Measurements from ENCODE around the gene ZNF185.

ZNF185 gene

DNA sequence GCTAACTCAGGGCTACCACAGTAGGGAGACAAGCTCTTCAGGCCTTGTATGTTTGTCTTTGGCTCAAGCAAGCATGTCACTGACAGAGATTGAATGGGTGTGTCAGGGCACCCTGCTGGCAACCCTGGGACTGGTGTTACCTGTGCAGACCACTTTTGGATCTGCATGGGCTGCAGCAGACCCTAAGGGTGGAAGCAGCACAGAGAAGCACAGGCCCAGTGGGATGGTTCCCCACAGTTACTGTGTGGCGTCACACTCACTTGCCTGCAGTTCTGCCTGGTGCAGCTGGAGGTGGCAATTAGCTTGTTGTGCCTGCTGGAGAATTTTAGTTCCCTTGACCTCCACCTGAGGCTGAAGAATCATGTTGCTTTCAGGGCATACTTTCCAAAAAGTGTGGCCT is 46.0 kb downstream of the ZNF185 start:
- TF ChIP-seq, protein P1, sequence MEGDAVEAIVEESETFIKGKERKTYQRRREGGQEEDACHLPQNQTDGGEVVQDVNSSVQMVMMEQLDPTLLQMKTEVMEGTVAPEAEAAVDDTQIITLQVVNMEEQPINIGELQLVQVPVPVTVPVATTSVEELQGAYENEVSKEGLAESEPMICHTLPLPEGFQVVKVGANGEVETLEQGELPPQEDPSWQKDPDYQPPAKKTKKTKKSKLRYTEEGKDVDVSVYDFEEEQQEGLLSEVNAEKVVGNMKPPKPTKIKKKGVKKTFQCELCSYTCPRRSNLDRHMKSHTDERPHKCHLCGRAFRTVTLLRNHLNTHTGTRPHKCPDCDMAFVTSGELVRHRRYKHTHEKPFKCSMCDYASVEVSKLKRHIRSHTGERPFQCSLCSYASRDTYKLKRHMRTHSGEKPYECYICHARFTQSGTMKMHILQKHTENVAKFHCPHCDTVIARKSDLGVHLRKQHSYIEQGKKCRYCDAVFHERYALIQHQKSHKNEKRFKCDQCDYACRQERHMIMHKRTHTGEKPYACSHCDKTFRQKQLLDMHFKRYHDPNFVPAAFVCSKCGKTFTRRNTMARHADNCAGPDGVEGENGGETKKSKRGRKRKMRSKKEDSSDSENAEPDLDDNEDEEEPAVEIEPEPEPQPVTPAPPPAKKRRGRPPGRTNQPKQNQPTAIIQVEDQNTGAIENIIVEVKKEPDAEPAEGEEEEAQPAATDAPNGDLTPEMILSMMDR (IDR thresholded peaks at IDR 0.05; ENCODE audit: low read depth, low read length), result no peak

GRCh38 chrX:152945021-152945979 is 47.4 kb downstream of the ZNF185 start:
- no peak for DNase-seq (ENCODE audit: low read depth in 2 of 2)
- H3K4me3 ChIP-seq (replicated peaks in 1 of 2; ENCODE audit: low read depth in 2 of 2, low read length in 2 of 2), result no peak overlapping the region
- TF ChIP-seq, protein P1 (IDR thresholded peaks at IDR 0.05; ENCODE audit: low read depth, low read length), result no peak

More for the DNA sequence above, 46.0 kb downstream of the ZNF185 start:
- no peak for DNase-seq (ENCODE audit: low read depth in 2 of 2)
- no peak overlapping the region for H3K4me3 ChIP-seq (replicated peaks in 1 of 2; ENCODE audit: low read depth in 2 of 2, low read length in 2 of 2)

DNA sequence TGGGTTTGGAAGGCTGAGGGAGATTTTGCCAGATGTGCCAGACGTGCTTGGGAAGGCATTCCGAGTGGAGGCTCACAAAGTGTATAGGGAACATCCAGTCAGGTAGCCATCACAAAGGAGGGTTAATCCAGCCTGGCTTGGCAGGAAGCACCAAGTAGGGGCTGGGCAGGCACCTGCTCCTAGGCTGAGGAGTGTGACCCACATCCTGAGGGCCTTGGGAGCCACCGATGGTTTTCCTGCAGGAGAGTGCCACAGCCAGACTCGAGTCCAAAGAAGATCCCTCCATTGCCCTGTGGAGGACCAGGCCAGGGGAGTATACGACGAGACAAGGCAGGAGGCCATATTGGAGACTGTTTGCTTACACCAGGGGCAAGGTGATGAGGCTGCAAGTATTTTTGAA is 48.8 kb downstream of the ZNF185 start:
- no peak for DNase-seq (ENCODE audit: low read depth in 2 of 2)
- TF ChIP-seq, protein P1 (IDR thresholded peaks at IDR 0.05; ENCODE audit: low read depth, low read length), result no peak
- H3K4me3 ChIP-seq (replicated peaks in 1 of 2; ENCODE audit: low read depth in 2 of 2, low read length in 2 of 2), result no peak overlapping the region

All from cardiac fibroblast (primary cell).